AG10803 (cell line): ENCODE data around the gene IMMP2L.

ENCODE experiments used
- DNase-seq: peaks from one replicate; pipeline ENCODE4 v3.0.0; 2010; ENCODE audit warnings: low read depth
- H3K4me3 ChIP-seq: 2 replicates; pipeline ENCODE4 v1.5.1; 2011; ENCODE audit warnings: mild to moderate bottlenecking, low read length, control low read depth
- CTCF ChIP-seq: conservative IDR thresholded peaks from 2 replicates; pipeline ENCODE4 v1.5.1; 2011; ENCODE audit warnings: mild to moderate bottlenecking, low read length, control low read depth, inconsistent platforms

IMMP2L gene

GRCh38 chr7:111358915-111359314, 203.4 kb downstream of the IMMP2L start:
- DNase-seq = no peak
- H3K4me3 ChIP-seq = no peak overlapping the region
- no peak for TF ChIP-seq CTCF

GRCh38 chr7:111357691-111358090, 204.6 kb downstream of the IMMP2L start:
- TF ChIP-seq CTCF = no peak
- no peak overlapping the region for H3K4me3 ChIP-seq
- peak; percentile 3 for DNase-seq

DNA sequence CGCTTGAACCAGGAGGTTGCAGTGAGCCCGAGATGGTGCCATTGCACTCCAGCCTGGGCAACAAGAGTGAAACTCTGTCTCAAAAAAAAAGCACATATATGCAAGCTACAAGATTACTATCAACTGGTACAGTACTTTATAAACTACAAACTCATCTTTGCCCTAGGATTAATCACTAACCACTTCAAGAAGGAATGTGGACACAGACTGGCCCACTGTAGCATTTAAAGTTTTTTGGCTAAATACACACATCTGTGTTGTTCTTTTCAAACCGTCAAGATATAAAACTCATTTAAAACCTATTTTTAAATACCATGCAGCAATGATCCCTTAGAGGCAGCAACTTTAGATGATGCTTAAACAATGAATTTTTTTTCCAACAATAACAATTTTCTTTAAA, 205.4 kb downstream of the IMMP2L start:
- no peak overlapping the region for H3K4me3 ChIP-seq
- DNase-seq = peak; percentile 9
- TF ChIP-seq CTCF = no peak

DNA sequence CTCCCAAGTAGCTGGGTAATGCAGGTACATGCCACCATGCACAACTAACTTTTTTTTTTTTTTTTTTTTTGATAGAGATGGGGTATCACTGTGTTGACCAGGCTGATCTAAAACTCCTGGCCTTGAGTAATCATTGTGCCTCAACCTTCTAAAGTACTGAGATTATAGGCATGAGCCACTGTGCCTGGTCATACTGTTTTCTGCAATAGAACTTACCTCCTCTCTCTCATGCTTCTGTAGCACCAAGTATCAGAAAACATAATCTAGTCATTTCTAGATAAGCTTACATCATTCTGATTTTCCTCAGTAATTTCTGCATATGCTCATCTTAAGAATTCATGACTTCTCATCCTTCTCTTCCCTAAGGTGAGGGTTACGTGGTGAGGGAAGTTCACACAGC, 210.0 kb downstream of the IMMP2L start:
- no peak for TF ChIP-seq CTCF
- no peak overlapping the region for H3K4me3 ChIP-seq
- DNase-seq = no peak

- no peak overlapping the region for H3K4me3 ChIP-seq
- no peak for TF ChIP-seq CTCF
- DNase-seq = no peak
Measured at GRCh38 chr7:111346219-111346618, 216.1 kb downstream of the IMMP2L start.

GRCh38 chr7:111343017-111343416, 219.3 kb downstream of the IMMP2L start:
- no peak for DNase-seq
- no peak for TF ChIP-seq CTCF
- no peak overlapping the region for H3K4me3 ChIP-seq

DNA sequence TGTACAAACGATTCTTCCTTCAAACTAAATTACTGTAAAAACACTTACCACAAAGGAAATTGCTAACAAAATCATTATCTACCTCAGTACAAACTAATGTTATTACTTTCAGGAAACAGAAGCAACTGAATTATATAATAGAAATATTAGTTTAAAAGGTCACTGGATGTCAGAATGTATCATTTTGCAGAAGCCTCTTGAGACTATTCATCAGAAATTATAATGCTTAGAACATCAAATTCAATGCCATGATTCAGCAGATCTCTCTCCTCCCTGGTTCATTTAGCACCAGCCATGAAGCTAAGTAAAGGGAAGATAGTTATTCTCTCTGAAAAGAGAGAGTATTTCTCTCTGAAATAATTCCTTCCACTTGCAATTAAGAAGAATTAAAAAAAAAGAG, 223.3 kb downstream of the IMMP2L start:
- DNase-seq = no peak
- H3K4me3 ChIP-seq = no peak overlapping the region
- no peak for TF ChIP-seq CTCF
